Lower leg skin (tissue), 3 donors: ENCODE measurements around the gene MRPL58.

ENCODE experiments used
- CTCF ChIP-seq, 3 donors: fragments of 450-650 bp; IDR thresholded peaks; one replicate each; pipeline ENCODE4 v1.5.1; 2016; ENCODE audit warnings: antibody characterized with exemption in 3 of 3, mild to moderate bottlenecking in 3 of 3, moderate library complexity in 2 of 3
- POLR2A ChIP-seq, 2 donors: fragments of 450-650 bp; IDR thresholded peaks; one replicate each; pipeline ENCODE4 v1.6.1; 2016 to 2017; ENCODE audit warnings: antibody characterized with exemption in 2 of 2, mild to moderate bottlenecking in 1 of 2, moderate library complexity in 1 of 2

- TF ChIP-seq CTCF (IDR thresholded peaks at IDR 0.05) (no peak), POLR2A (IDR thresholded peaks at IDR 0.05) (no peak)
Measured at GRCh38 chr17:74990581-74991105, 21.8 kb upstream of the MRPL58 start.
